Ishikawa (cell line): ENCODE measurements around the gene B4GALNT4.

Experiments used
- CEBPB ChIP-seq: IDR thresholded peaks from 2 replicates; pipeline ENCODE4 v1.6.1; 2012
- CREB1 ChIP-seq: IDR thresholded peaks from 2 replicates; pipeline ENCODE4 v1.6.1; 2012; ENCODE audit warnings: low read depth
- EGR1 ChIP-seq: IDR thresholded peaks from 2 replicates; pipeline ENCODE4 v1.6.1; 2012
- EP300 ChIP-seq: IDR thresholded peaks from 2 replicates; pipeline ENCODE4 v1.6.1; 2012; ENCODE audit warnings: borderline replicate concordance
- FOXM1 ChIP-seq: IDR thresholded peaks from 2 replicates; pipeline ENCODE4 v1.6.1; 2012; ENCODE audit warnings: low read depth, borderline replicate concordance
- MAX ChIP-seq: IDR thresholded peaks from 2 replicates; pipeline ENCODE4 v1.6.1; 2012
- NFIC ChIP-seq: IDR thresholded peaks from 2 replicates; pipeline ENCODE4 v1.6.1; 2012
- RAD21 ChIP-seq: IDR thresholded peaks from 2 replicates; pipeline ENCODE4 v1.6.1; 2012; ENCODE audit warnings: low read depth
- REST ChIP-seq: IDR thresholded peaks from 2 replicates; pipeline ENCODE4 v1.6.1; 2012; ENCODE audit warnings: low read depth, mild to moderate bottlenecking
- TAF1 ChIP-seq: IDR thresholded peaks from 2 replicates; pipeline ENCODE4 v1.6.1; 2012; ENCODE audit warnings: low read depth, mild to moderate bottlenecking
- TCF12 ChIP-seq: IDR thresholded peaks from 2 replicates; pipeline ENCODE4 v1.6.1; 2012; ENCODE audit warnings: low read depth
- TEAD4 ChIP-seq: IDR thresholded peaks from 2 replicates; pipeline ENCODE4 v1.6.1; 2012
- USF1 ChIP-seq: IDR thresholded peaks from 2 replicates; pipeline ENCODE4 v1.6.1; 2012
- YY1 ChIP-seq: IDR thresholded peaks from 2 replicates; pipeline ENCODE4 v1.6.1; 2012; ENCODE audit warnings: low read depth
- ZBTB7A ChIP-seq: IDR thresholded peaks from 2 replicates; pipeline ENCODE4 v1.6.1; 2012; ENCODE audit warnings: low read depth

Gene B4GALNT4

GRCh38 chr11:373716-374551, 4.6 kb downstream of the B4GALNT4 start:
- TF ChIP-seq RAD21 (no peak), TCF12 (no peak), FOXM1 (no peak), MAX (no peak), ZBTB7A (no peak)

- TF ChIP-seq TCF12: no peak
- TF ChIP-seq MAX: no peak
- TF ChIP-seq RAD21: no peak
- no peak for TF ChIP-seq TAF1
- no peak for TF ChIP-seq EGR1
- no peak for TF ChIP-seq EP300
- TF ChIP-seq YY1: no peak
Measured at GRCh38 chr11:375065-376025, 6.0 kb downstream of the B4GALNT4 start.

GRCh38 chr11:376531-377173, 7.4 kb downstream of the B4GALNT4 start:
- TF ChIP-seq FOXM1 (no peak), CREB1 (no peak), NFIC (no peak), REST (no peak), TCF12 (no peak), USF1 (no peak), MAX (no peak), TAF1 (no peak), YY1 (no peak), EGR1 (no peak), CEBPB (no peak), RAD21 (no peak)

GRCh38 chr11:377174-377865, 8.0 kb downstream of the B4GALNT4 start:
- TF ChIP-seq MAX: no peak
- TF ChIP-seq CEBPB: no peak
- no peak for TF ChIP-seq USF1

- TF ChIP-seq ZBTB7A: no peak
- TF ChIP-seq TAF1: no peak
- TF ChIP-seq CEBPB: no peak
- TF ChIP-seq USF1: no peak
- TF ChIP-seq FOXM1: no peak
- TF ChIP-seq MAX: no peak
- no peak for TF ChIP-seq TEAD4
- no peak for TF ChIP-seq TCF12
- no peak for TF ChIP-seq REST
- TF ChIP-seq RAD21: no peak
- no peak for TF ChIP-seq NFIC
- TF ChIP-seq EGR1: no peak
- no peak for TF ChIP-seq CREB1
- no peak for TF ChIP-seq YY1
- TF ChIP-seq EP300: no peak
Measured at GRCh38 chr11:377883-378500, 8.7 kb downstream of the B4GALNT4 start.
